ENCODE results near the gene GOSR2. TPM values are rescaled to one million over a fixed set of nuclear protein-coding genes. Genes with fewer than 3 reads are reported as not detected.

The GOSR2 gene
- total and polyA plus RNA-seq, 2 of the 13 experiments (the other 11 are each of a cell fraction or from before 2014, with no cell fraction given), result 61.5 to 63.9 TPM

GRCh38 chr17:46922804-46923635 lies at the start of gene GOSR2 (continued):
- TF ChIP-seq HMGXB3 (CRISPR knock-in tag; IDR thresholded peaks at IDR 0.05; ENCODE audit: borderline replicate concordance) (peak; percentile 77; the same call in 1 of the 2 replicates), ZHX2 (IDR thresholded peaks at IDR 0.05; ENCODE audit: low read depth) (peak; percentile 55; the same call in 1 of the 2 replicates), ZHX2 (CRISPR knock-in tag; IDR thresholded peaks at IDR 0.05; ENCODE audit: borderline replicate concordance) (peak; percentile 13; the same call in 1 of the 2 replicates), ZFAT (CRISPR knock-in tag; conservative IDR thresholded peaks at IDR 0.05) (no peak), GRHL1 (CRISPR knock-in tag; conservative IDR thresholded peaks at IDR 0.05) (no peak), ZNF720 (CRISPR knock-in tag; IDR thresholded peaks at IDR 0.05) (no peak; the same call in 1 of the 2 replicates), RCOR2 (CRISPR knock-in tag; IDR thresholded peaks at IDR 0.05) (no peak), SMAD9 (CRISPR knock-in tag; IDR thresholded peaks at IDR 0.05) (no peak), FOXK1 (CRISPR knock-in tag; IDR thresholded peaks at IDR 0.05; ENCODE audit: borderline replicate concordance, low read depth) (peak; percentile 90), TBX2 (CRISPR knock-in tag; IDR thresholded peaks at IDR 0.05; ENCODE audit: borderline replicate concordance) (peak; percentile 90; the same call in 1 of the 2 replicates), ZSCAN29 (CRISPR knock-in tag; conservative IDR thresholded peaks at IDR 0.05) (peak; percentile 64), EZH2 (conservative IDR thresholded peaks at IDR 0.05; ENCODE audit: low read depth, low read length) (no peak), ZNF432 (CRISPR knock-in tag; IDR thresholded peaks at IDR 0.05; ENCODE audit: borderline replicate concordance) (0 out of 2 replicates have a peak, but pooled peaks have one; percentile 82), ZNF772 (CRISPR knock-in tag; IDR thresholded peaks at IDR 0.05) (peak; percentile 88; the same call in 1 of the 2 replicates), PAF1 (CRISPR knock-in tag; IDR thresholded peaks at IDR 0.05) (no peak), ZSCAN21 (CRISPR knock-in tag; IDR thresholded peaks at IDR 0.05; ENCODE audit: borderline replicate concordance) (peak; percentile 76; the same call in 1 of the 2 replicates)

Data from HepG2 (cell line).